GM12878 (cell line): ENCODE results near the gene KLHL36. TPM values are rescaled to one million over a fixed set of nuclear protein-coding genes. Genes with fewer than 3 reads are reported as not detected.

ENCODE experiments used
- ATAC-seq: fragments of 200-7000 bp; cut with Tn5 transposase; 3 replicates; pipeline ENCODE4 v1.9.1; 2020; ENCODE audit warnings: mild to moderate bottlenecking, moderate library complexity
- BruUV-seq: library from RNA; stranded (reverse); fragments of 400-500 nt; replicated peaks from 2 replicates; lab custom pipeline; 2021; lab: Mats Ljungman, UMichigan
- CTCF ChIA-PET: fragments of 300-600 bp; sonication (Branson Sonifier 250); formaldehyde crosslinking; extraction: SDS; loops from one replicate; lab custom pipeline; 2021; ENCODE audit warnings: inconsistent platforms; lab: Yijun Ruan, JAX
- POLR2A ChIA-PET: fragments of 350-600 bp; formaldehyde crosslinking; extraction: SDS; loops from one replicate; lab custom pipeline; 2021; ENCODE audit warnings: inconsistent platforms; lab: Charles Lee
- RAD21 ChIA-PET: fragments of 300-600 bp; sonication (Branson Sonifier 250); formaldehyde crosslinking; loops from one replicate; lab custom pipeline; 2023; ENCODE audit warnings: antibody characterized with exemption; ENCODE audit not compliant: unreplicated experiment; lab: Charles Lee
- SMC1A ChIA-PET: fragments of 300-600 bp; sonication (Branson Sonifier 250); formaldehyde crosslinking; loops from one replicate; lab custom pipeline; 2023; ENCODE audit not compliant: unreplicated experiment, uncharacterized antibody; lab: Charles Lee
- DNase-seq: peaks from one replicate; pipeline ENCODE4 v3.0.0-alpha.2; 2011; ENCODE audit warnings: low read depth, low spot score
- FAIRE-seq: peaks from 3 replicates; lab custom pipeline; 2011; peaks lifted over from hg19 to GRCh38; lab: Jason Lieb, UNC
- H2AFZ ChIP-seq: 2 replicates; pipeline ENCODE4 v1.6.0; 2011; ENCODE audit warnings: low read depth, low read length, control low read depth; ENCODE audit not compliant: control insufficient read depth
- H3K27ac ChIP-seq: 2 replicates; pipeline ENCODE4 v1.5.1; 2011; ENCODE audit warnings: control low read depth; ENCODE audit not compliant: control insufficient read depth, insufficient read depth
- H3K27me3 ChIP-seq, 2 experiments: replicated peaks in 1 of 2; 2 replicates each; pipeline versions ENCODE4 v1.6.0 to v1.6.1; 2011; ENCODE audit warnings: low read length in 1 of 2; ENCODE audit not compliant: control insufficient read depth in 2 of 2, insufficient read depth in 2 of 2
- H3K36me3 ChIP-seq, 2 experiments: 2 replicates each; pipeline ENCODE4 v1.5.1; 2011; ENCODE audit warnings: low read length in 1 of 2; ENCODE audit not compliant: control insufficient read depth in 2 of 2, insufficient read depth in 2 of 2
- H3K4me1 ChIP-seq: 2 replicates; pipeline ENCODE4 v1.6.1; 2011; ENCODE audit warnings: mild to moderate bottlenecking, low read length, moderate library complexity, mixed read lengths; ENCODE audit not compliant: control insufficient read depth, insufficient read depth
- H3K4me2 ChIP-seq: 2 replicates; pipeline ENCODE4 v1.6.0; 2011; ENCODE audit warnings: control low read depth; ENCODE audit not compliant: control insufficient read depth, insufficient read depth
- H3K4me3 ChIP-seq: fragments of 200-600 bp; sonication (generic); 2 replicates; pipeline ENCODE4 v1.5.1; 2016
- H3K79me2 ChIP-seq: 2 replicates; pipeline ENCODE4 v1.6.0; 2011; ENCODE audit warnings: low read length; ENCODE audit not compliant: control insufficient read depth, insufficient read depth
- H3K9ac ChIP-seq: 2 replicates; pipeline ENCODE4 v1.8.0; 2011; ENCODE audit warnings: low read length, control low read depth, mixed read lengths; ENCODE audit not compliant: control insufficient read depth, insufficient read depth
- H3K9me3 ChIP-seq: replicated peaks from 3 replicates; pipeline ENCODE4 v1.5.1; 2011; ENCODE audit warnings: mild to moderate bottlenecking, low read length; ENCODE audit not compliant: control insufficient read depth, insufficient read depth
- H4K20me1 ChIP-seq: 2 replicates; pipeline ENCODE4 v1.6.0; 2011; ENCODE audit not compliant: control insufficient read depth, insufficient read depth
- BACH1 ChIP-seq: fragments of 450-650 bp; IDR thresholded peaks from 2 replicates; pipeline ENCODE4 v1.6.1; 2017; ENCODE audit warnings: mild to moderate bottlenecking, borderline replicate concordance
- DPF2 ChIP-seq: fragments of 450-650 bp; IDR thresholded peaks from 2 replicates; pipeline ENCODE4 v1.6.1; 2017; ENCODE audit warnings: mild to moderate bottlenecking
- HDAC6 ChIP-seq: fragments of 200-600 bp; sonication (generic); IDR thresholded peaks from one replicate; pipeline ENCODE4 v1.8.0; 2017; ENCODE audit warnings: antibody characterized with exemption; ENCODE audit not compliant: unreplicated experiment
- IKZF2 ChIP-seq, 2 experiments: fragments of 450-650 bp; IDR thresholded peaks; 2 replicates each; pipeline ENCODE4 v1.6.1; 2017; ENCODE audit warnings: mild to moderate bottlenecking in 2 of 2, moderate library complexity in 2 of 2
- LARP7 ChIP-seq: fragments of 450-650 bp; IDR thresholded peaks from 2 replicates; pipeline ENCODE4 v1.6.1; 2017; ENCODE audit warnings: mild to moderate bottlenecking
- MXI1 ChIP-seq: fragments of 150-350 bp; IDR thresholded peaks from 2 replicates; pipeline ENCODE4 v1.6.1; 2011; ENCODE audit warnings: low read depth, mild to moderate bottlenecking, inconsistent platforms, low read length, improper control_type of control experiment
- RB1 ChIP-seq: fragments of 450-650 bp; formaldehyde crosslinking; IDR thresholded peaks from 2 replicates; pipeline ENCODE4 v1.6.1; 2017; ENCODE audit warnings: mild to moderate bottlenecking, borderline replicate concordance
- SMARCA5 ChIP-seq: fragments of 450-650 bp; IDR thresholded peaks from 2 replicates; pipeline ENCODE4 v1.6.1; 2017; ENCODE audit warnings: mild to moderate bottlenecking
- SP1 ChIP-seq: IDR thresholded peaks from one replicate; pipeline ENCODE4 v1.6.1; 2011; ENCODE audit warnings: low read depth, low read length
- TAF1 ChIP-seq: IDR thresholded peaks from 2 replicates; pipeline ENCODE4 v1.6.1; 2011; ENCODE audit warnings: mild to moderate bottlenecking, low read depth, low read length, borderline replicate concordance
- TBL1XR1 ChIP-seq: IDR thresholded peaks from 2 replicates; pipeline ENCODE4 v1.6.1; 2012; ENCODE audit warnings: low read depth, low read length, improper control_type of control experiment
- TCF3 ChIP-seq: IDR thresholded peaks from 2 replicates; pipeline ENCODE4 v1.6.1; 2012; ENCODE audit warnings: low read depth, mild to moderate bottlenecking, low read length, borderline replicate concordance; ENCODE audit not compliant: insufficient read depth
- YY1 ChIP-seq: IDR thresholded peaks from 2 replicates; pipeline ENCODE4 v1.6.1; 2011; ENCODE audit warnings: low read depth, mild to moderate bottlenecking, low read length
- ZBTB11 ChIP-seq: fragments of 450-650 bp; formaldehyde crosslinking; IDR thresholded peaks from 2 replicates; pipeline ENCODE4 v1.5.0; 2022; ENCODE audit warnings: mild to moderate bottlenecking, missing genetic modification characterization
- ZNF687 ChIP-seq: fragments of 450-650 bp; IDR thresholded peaks from 2 replicates; pipeline ENCODE4 v1.6.1; 2017; ENCODE audit warnings: mild to moderate bottlenecking, moderate library complexity
- ZSCAN29 ChIP-seq: fragments of 450-650 bp; IDR thresholded peaks from 2 replicates; pipeline ENCODE4 v1.6.1; 2017; ENCODE audit warnings: mild to moderate bottlenecking, moderate library complexity
- WGBS: methylation state at CpG from one replicate; pipeline ENCODE4 v1.1.6; 2016; ENCODE audit warnings: low lambda C conversion rate; ENCODE audit not compliant: insufficient replicate concordance, insufficient coverage; ENCODE audit errors: missing lambda C conversion rate; 5-methylcytosine and 5-hydroxymethylcytosine counted together
- in situ Hi-C: fragments of 300-500 bp; cut with MboI; formaldehyde crosslinking; loops from 9 replicates; pipeline ENCODE4 v1.14.3; 2018; ENCODE audit warnings: mixed read lengths
- intact Hi-C: fragments of 100-400 bp; cut with micrococcal nuclease; formaldehyde crosslinking; loops from one replicate; pipeline ENCODE4 v1.14.2; 2022; ENCODE audit not compliant: unreplicated experiment
- polyA plus RNA-seq, 11 experiments: library from polyadenylated mRNA; depleted of rRNA in 4 of 11; unstranded in 6 of 11; stranded (reverse) in 5 of 11; fragments of >200 nt; fragmentation: Nextera tagmentation in 4 of 11; fragmentation: Illumina TruSeq in 1 of 11; extraction: Ambion mirVana in 4 of 11; extraction: Trizol in 1 of 11; gene quantifications; 1 replicate in 1 of 11; 2 replicates in 10 of 11; pipeline versions ENCODE4 v1.2.1 to v1.2.3, GENCODE V29; 2011 to 2016; ENCODE audit warnings: inconsistent platforms in 2 of 11, missing spikeins in 2 of 11, low read depth in 1 of 11
- total RNA-seq, 4 experiments: library from RNA; depleted of rRNA in 3 of 4; stranded (reverse); fragments of >200 nt in 3 of 4; fragmentation: Illumina TruSeq in 1 of 4; extraction: Trizol in 1 of 4; gene quantifications; 2 replicates each; pipeline versions ENCODE4 v1.2.1 to v1.2.3, GENCODE V29; 2013 to 2021

KLHL36 gene
- total and polyA plus RNA-seq, 10 of the 15 experiments (the other 5 are each of a cell fraction or from before 2014, with no cell fraction given), result 2.6 to 45.3 (median 16.8) TPM

- Histone ChIP-seq H4K20me1 (peaks cover 9% of the 10 kb centered on the region), H3K36me3 (peaks cover 11 to 12% of the 10 kb centered on the region in 2 experiments), H3K4me1 (peaks cover 42% of the 10 kb centered on the region), H3K79me2 (peaks cover 48% of the 10 kb centered on the region), H3K9me3 (no peaks in the 10 kb centered on the region), H3K27ac (peak within 1 kb of the TSS; percentile 78), H3K4me2 (peak within 1 kb of the TSS; percentile 92), H3K27me3 (no peaks in the 10 kb centered on the region), H3K9ac (peak within 1 kb of the TSS; percentile 84), H3K4me3 (peak within 1 kb of the TSS; percentile 99), H2AFZ (no peak within 1 kb of the TSS)
- no TSS peak for BruUV-seq
- DNase-seq (no peak), FAIRE-seq (no peak), ATAC-seq (peak; percentile 76)
- RAD21 ChIA-PET, result interaction anchor here (1.6 to 11.3 kb wide), 3 partner anchors 16 to 112 kb away, joined by 3 to 224 read pairs (median 194); no protein-coding TSS in a partner anchor
- WGBS, result under 1% methylated on average over 43 of the region's 76 CpGs
- CTCF ChIA-PET, result interaction anchor here (1.0 to 2.6 kb wide), 3 partner anchors 106 to 113 kb away, joined by 3 to 40 read pairs (median 15); no protein-coding TSS in a partner anchor
- in situ Hi-C loops, result loop anchor here (25.0 kb wide), 1 partner anchor 944 kb away; no protein-coding TSS in a partner anchor
- SMC1A ChIA-PET, result interaction anchor here (1.1 to 14.0 kb wide), 6 partner anchors 16 to 109 kb away, joined by 3 to 229 read pairs (median 8); no protein-coding TSS in a partner anchor
- intact Hi-C loops, result loop anchor here (1.0 to 2.0 kb wide), 2 partner anchors 24 to 103 kb away; no protein-coding TSS in a partner anchor
- POLR2A ChIA-PET, result interaction anchor here (1.0 to 10.6 kb wide), 4 partner anchors 17 to 103 kb away, joined by 3 to 214 read pairs (median 7); no protein-coding TSS in a partner anchor
- 0 out of 2 replicates have a peak, but pooled peaks have one; percentile 57 for TF ChIP-seq ZSCAN29
- peak; percentile 92; the same call in 1 of the 2 replicates for TF ChIP-seq TAF1
- TF ChIP-seq SP1, result peak; percentile 84
- TF ChIP-seq YY1, result 0 out of 2 replicates have a peak, but pooled peaks have one; percentile 41
- peak; percentile 41 to 49; a peak in 2 of 4 replicates for TF ChIP-seq IKZF2 (IDR thresholded peaks at IDR 0.05)
- peak; percentile 98 for TF ChIP-seq BACH1
- TF ChIP-seq ZBTB11 (CRISPR knock-in tag), result no peak
- TF ChIP-seq HDAC6, result peak; percentile 90
- TF ChIP-seq RB1, result peak; percentile 88; the same call in 1 of the 2 replicates
- TF ChIP-seq SMARCA5, result peak; percentile 85; the same call in 1 of the 2 replicates
- TF ChIP-seq TCF3, result peak; percentile 72; the same call in 1 of the 2 replicates
- no peak for TF ChIP-seq MXI1
- TF ChIP-seq TBL1XR1, result 0 out of 2 replicates have a peak, but pooled peaks have one; percentile 8
- TF ChIP-seq LARP7, result peak; percentile 98
- TF ChIP-seq DPF2, result peak; percentile 71; the same call in 1 of the 2 replicates
- peak; percentile 79 for TF ChIP-seq ZNF687
These were observed 30.3 kb upstream of the KLHL36 start, which contains the start of gene COTL1 for GRCh38 chr16:84617791-84618580. Gene COTL1, minus strand, starts transcription at chr16:84618078. Its CDS starts 164 bp downstream, at chr16:84617914.
